CD4-positive, alpha-beta memory T cell (primary cell): Measurements from ENCODE around the gene CELF4. TPM values are rescaled to one million over a fixed set of nuclear protein-coding genes. Genes with fewer than 3 reads are reported as not detected.
A peak's percentile ranks its signal among the peaks of the same experiment; 100 is the strongest.

Experiments used
- CTCF ChIA-PET: fragments of 350-600 bp; sonication (Branson Sonifier 250); formaldehyde crosslinking; loops from one replicate; lab custom pipeline; 2021; ENCODE audit warnings: inconsistent platforms; ENCODE audit not compliant: partially characterized antibody; lab: Charles Lee
- POLR2A ChIA-PET: fragments of 350-600 bp; sonication (Branson Sonifier 250); formaldehyde crosslinking; loops from one replicate; lab custom pipeline; 2021; ENCODE audit not compliant: partially characterized antibody; lab: Charles Lee
- DNase-seq, 5 donors: peaks; one replicate each; pipeline versions ENCODE4 v3.0.0 to v3.0.0-alpha.2; 2020 to 2022; ENCODE audit warnings: mixed read lengths in 1 of 5
- H3K27ac ChIP-seq: one replicate; pipeline ENCODE4 v1.7.0; 2013; ENCODE audit warnings: low read depth, low read length
- H3K27me3 ChIP-seq: 2 replicates; pipeline ENCODE4 v1.7.0; 2013; ENCODE audit warnings: mild to moderate bottlenecking, low read length, moderate library complexity; ENCODE audit not compliant: insufficient read depth
- H3K36me3 ChIP-seq: 2 replicates; pipeline ENCODE4 v1.7.0; 2013; ENCODE audit warnings: mild to moderate bottlenecking, low read length, moderate library complexity; ENCODE audit not compliant: insufficient read depth
- H3K4me1 ChIP-seq: 2 replicates; pipeline ENCODE4 v1.7.0; 2013; ENCODE audit warnings: mild to moderate bottlenecking, low read length, moderate library complexity; ENCODE audit not compliant: insufficient read depth
- H3K4me3 ChIP-seq, 2 donors: one replicate each; pipeline ENCODE4 v1.7.0; 2013; ENCODE audit warnings: low read length in 2 of 2, mild to moderate bottlenecking in 1 of 2
- H3K9me3 ChIP-seq, 2 donors: one replicate each; pipeline ENCODE4 v1.7.0; 2013; ENCODE audit warnings: low read length in 2 of 2, control low read depth in 1 of 2; ENCODE audit not compliant: control insufficient read depth in 1 of 2
- H3K27ac Mint-ChIP-seq, 7 donors: one replicate each; pipeline ENCODE4 v1.8.0; 2020 to 2021; ENCODE audit warnings: mixed read lengths in 7 of 7, mild to moderate bottlenecking in 6 of 7, inconsistent platforms in 3 of 7, moderate library complexity in 3 of 7
- H3K27me3 Mint-ChIP-seq, 2 donors: one replicate each; pipeline ENCODE4 v1.8.0; 2020 to 2021; ENCODE audit warnings: mixed read lengths in 2 of 2
- H3K36me3 Mint-ChIP-seq, 2 donors: one replicate each; pipeline ENCODE4 v1.8.0; 2020 to 2021; ENCODE audit warnings: mixed read lengths in 2 of 2, inconsistent platforms in 1 of 2, mild to moderate bottlenecking in 1 of 2
- H3K4me1 Mint-ChIP-seq, 4 donors: one replicate each; pipeline ENCODE4 v1.8.0; 2020 to 2021; ENCODE audit warnings: mixed read lengths in 4 of 4, mild to moderate bottlenecking in 1 of 4
- H3K4me3 Mint-ChIP-seq, 8 donors: one replicate each; pipeline ENCODE4 v1.8.0; 2020 to 2021; ENCODE audit warnings: mixed read lengths in 8 of 8, mild to moderate bottlenecking in 7 of 8, moderate library complexity in 6 of 8, inconsistent platforms in 3 of 8
- H3K9me3 Mint-ChIP-seq, 8 donors: one replicate each; pipeline ENCODE4 v1.8.0; 2020 to 2021; ENCODE audit warnings: mixed read lengths in 8 of 8, mild to moderate bottlenecking in 5 of 8, inconsistent platforms in 3 of 8, moderate library complexity in 1 of 8
- intact Hi-C: fragments of 100-400 bp; cut with micrococcal nuclease; formaldehyde crosslinking; loops from one replicate; pipeline ENCODE4 v1.15.1; 2023
- polyA plus RNA-seq, 2 donors: library from polyadenylated mRNA; unstranded; fragments of 300-500 nt; fragmentation: Illumina TruSeq; gene quantifications; one replicate each; pipeline ENCODE4 v1.2.3, GENCODE V29; 2021
- total RNA-seq, 2 experiments: library from RNA; stranded (reverse); gene quantifications; one replicate each; pipeline ENCODE4 v1.2.3, GENCODE V29; 2021

Gene CELF4
- total and polyA plus RNA-seq, 4 experiments from 2014 or later, result 0.23 TPM; not detected in 3

DNA sequence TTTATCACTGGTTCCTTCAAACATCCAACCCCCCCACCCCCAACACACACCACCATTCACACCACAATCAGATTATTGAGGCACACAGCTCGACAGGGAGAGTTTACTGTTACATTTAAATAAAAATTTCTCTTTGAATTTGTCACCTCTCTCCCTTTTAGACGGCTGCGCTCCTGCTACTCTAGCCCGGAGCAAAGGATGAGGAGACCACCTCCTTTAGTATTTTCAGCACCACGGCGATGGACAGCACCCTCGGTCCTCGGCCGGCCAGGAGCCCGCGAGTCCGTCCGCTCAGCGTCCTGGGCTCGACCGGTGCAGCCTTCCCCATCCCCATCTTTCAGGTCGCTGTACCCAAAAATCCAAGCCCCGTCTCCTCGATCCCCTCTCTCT is 892 bp downstream of the CELF4 start:
- Mint-ChIP-seq H3K27me3 (peaks cover 40 to 42% of the 10 kb centered on the region in 2 donors), H3K4me3 (peak overlapping the region in 5 of 8 donors; percentile 25 to 62 (median 36)), H3K4me1 (peaks cover 8 to 23% (median 10%) of the 10 kb centered on the region in 4 donors), H3K9me3 (peaks cover 0 to 13% (median 3%) of the 10 kb centered on the region in 8 donors), H3K27ac (no peak overlapping the region), H3K36me3 (no peaks in the 10 kb centered on the region)
- no peak overlapping the region for H3K27ac ChIP-seq
- POLR2A ChIA-PET, result no interaction called here
- H3K4me1 ChIP-seq, result peaks cover 6% of the 10 kb centered on the region
- no peak for DNase-seq
- no peaks in the 10 kb centered on the region for H3K36me3 ChIP-seq
- peaks cover 10% of the 10 kb centered on the region for H3K27me3 ChIP-seq
- no peak overlapping the region for H3K4me3 ChIP-seq
- H3K9me3 ChIP-seq, result no peaks in the 10 kb centered on the region
- CTCF ChIA-PET, result no interaction called here
- intact Hi-C loops, result no loop called here

DNA sequence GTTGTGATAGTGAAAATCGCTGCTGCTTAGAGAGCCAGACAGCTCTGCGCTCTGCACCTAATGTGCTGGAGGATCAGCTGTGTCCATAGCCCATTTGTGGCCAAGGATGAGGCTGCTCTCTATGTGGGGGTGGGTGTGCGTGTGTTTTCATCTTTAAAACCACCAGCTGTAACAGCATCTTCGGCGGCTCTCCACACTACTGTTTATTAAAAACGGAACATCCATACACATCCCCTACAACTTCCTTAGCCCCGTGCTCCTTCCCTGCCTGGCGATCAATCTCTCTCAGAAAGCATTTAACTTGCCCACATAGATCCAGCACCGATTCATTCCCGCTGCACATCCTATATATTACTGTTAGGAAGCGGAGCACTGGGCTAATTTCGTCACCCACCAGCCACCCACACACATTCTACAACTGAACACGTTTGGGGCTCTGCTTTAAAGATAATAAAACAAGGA is 1.6 kb downstream of the CELF4 start:
- Histone ChIP-seq H3K27ac (no peak overlapping the region), H3K4me1 (peaks cover 6% of the 10 kb centered on the region), H3K27me3 (peaks cover 7% of the 10 kb centered on the region), H3K36me3 (no peaks in the 10 kb centered on the region), H3K4me3 (no peak overlapping the region), H3K9me3 (no peaks in the 10 kb centered on the region)
- ChIA-PET CTCF (no interaction called here), POLR2A (no interaction called here)
- peaks cover 0 to 13% (median 3%) of the 10 kb centered on the region in 8 donors for H3K9me3 Mint-ChIP-seq
- DNase-seq, result no peak
- peaks cover 36 to 40% of the 10 kb centered on the region in 2 donors for H3K27me3 Mint-ChIP-seq
- intact Hi-C loops, result no loop called here
- H3K4me1 Mint-ChIP-seq, result peaks cover 8 to 21% (median 10%) of the 10 kb centered on the region in 4 donors
- H3K36me3 Mint-ChIP-seq, result no peaks in the 10 kb centered on the region
- no peak overlapping the region for H3K27ac Mint-ChIP-seq
- H3K4me3 Mint-ChIP-seq, result peak overlapping the region in 1 of 8 donors; percentile 62

DNA sequence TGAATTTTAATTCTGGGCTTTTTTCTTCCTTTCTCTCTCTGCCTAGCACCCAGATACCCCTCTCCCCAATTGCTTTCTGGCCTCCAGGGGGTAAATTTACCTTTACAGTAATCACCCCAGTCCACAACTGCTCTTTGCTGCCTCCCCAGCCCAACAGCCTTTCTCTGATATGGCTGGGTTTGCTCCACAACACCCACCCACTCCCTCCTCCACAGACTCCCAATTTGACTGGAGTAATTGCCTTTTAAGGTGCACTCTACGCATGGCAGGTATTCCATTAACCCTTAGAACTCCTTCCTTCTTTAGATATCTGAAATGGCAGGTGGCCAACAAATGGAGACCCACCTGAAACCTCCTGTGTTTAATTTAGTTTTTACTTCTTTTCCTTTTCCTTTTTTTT is 3.6 kb downstream of the CELF4 start:
- peaks cover 23 to 28% of the 10 kb centered on the region in 2 donors for H3K27me3 Mint-ChIP-seq
- ChIA-PET POLR2A (no interaction called here), CTCF (no interaction called here)
- Histone ChIP-seq H3K4me1 (no peaks in the 10 kb centered on the region), H3K27me3 (no peaks in the 10 kb centered on the region), H3K9me3 (no peaks in the 10 kb centered on the region), H3K27ac (no peak overlapping the region), H3K36me3 (no peaks in the 10 kb centered on the region), H3K4me3 (no peak overlapping the region)
- no peak for DNase-seq
- peaks cover 0 to 10% (median 3%) of the 10 kb centered on the region in 8 donors for H3K9me3 Mint-ChIP-seq
- no peak overlapping the region for H3K27ac Mint-ChIP-seq
- no peak overlapping the region for H3K4me3 Mint-ChIP-seq
- intact Hi-C loops, result no loop called here
- H3K36me3 Mint-ChIP-seq, result no peaks in the 10 kb centered on the region
- peaks cover 0 to 9% (median 3%) of the 10 kb centered on the region in 4 donors for H3K4me1 Mint-ChIP-seq

DNA sequence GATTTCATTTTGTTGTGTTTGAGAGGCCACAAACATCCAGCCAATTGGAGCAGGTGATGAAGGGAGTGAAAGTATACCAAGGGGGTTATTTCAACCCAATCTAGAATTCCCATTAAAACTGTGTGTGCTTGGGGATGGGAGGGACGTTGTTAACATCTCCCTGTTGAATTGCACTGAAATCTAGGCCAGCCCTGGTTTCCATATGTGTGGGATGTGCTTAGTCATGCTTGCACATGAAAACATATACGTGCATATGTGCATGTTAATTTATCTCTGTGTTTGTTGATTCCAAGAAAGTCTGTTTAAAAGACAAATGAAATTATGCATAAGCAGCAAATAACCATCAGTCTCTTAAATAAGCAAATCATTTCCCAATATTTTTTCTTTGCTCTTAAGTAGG is 5.6 kb downstream of the CELF4 start:
- intact Hi-C loops, result no loop called here
- Histone ChIP-seq H3K4me1 (no peaks in the 10 kb centered on the region), H3K27me3 (no peaks in the 10 kb centered on the region), H3K9me3 (no peaks in the 10 kb centered on the region), H3K4me3 (no peak overlapping the region), H3K36me3 (no peaks in the 10 kb centered on the region), H3K27ac (no peak overlapping the region)
- Mint-ChIP-seq H3K4me1 (no peaks in the 10 kb centered on the region), H3K9me3 (peaks cover 0 to 10% (median 0%) of the 10 kb centered on the region in 8 donors), H3K4me3 (no peak overlapping the region), H3K27ac (no peak overlapping the region), H3K27me3 (peaks cover 14 to 19% of the 10 kb centered on the region in 2 donors), H3K36me3 (no peaks in the 10 kb centered on the region)
- ChIA-PET POLR2A (no interaction called here), CTCF (no interaction called here)
- no peak for DNase-seq

DNA sequence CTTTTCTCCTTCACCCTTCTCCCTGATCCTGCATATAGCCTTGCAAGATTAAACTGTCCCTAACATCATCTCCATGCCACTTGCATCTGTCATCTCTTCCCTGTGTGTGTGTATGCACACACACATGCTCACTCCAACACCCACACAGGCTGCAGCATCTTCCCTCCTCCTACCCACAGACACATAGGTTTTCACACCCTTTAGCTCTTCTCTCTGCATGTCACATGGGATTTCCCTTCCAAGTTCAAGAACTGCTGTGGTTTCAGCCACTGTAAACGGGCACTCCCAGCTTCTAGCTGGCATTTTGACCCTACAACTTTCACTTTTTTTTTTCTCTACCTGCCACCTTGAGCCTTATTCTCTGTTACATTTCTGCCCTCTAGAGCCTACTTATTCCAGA is 6.4 kb downstream of the CELF4 start:
- no peaks in the 10 kb centered on the region for H3K9me3 ChIP-seq
- H3K36me3 ChIP-seq, result no peaks in the 10 kb centered on the region
- Mint-ChIP-seq H3K4me1 (no peaks in the 10 kb centered on the region), H3K36me3 (no peaks in the 10 kb centered on the region), H3K4me3 (no peak overlapping the region), H3K9me3 (peaks cover 0 to 9% (median 0%) of the 10 kb centered on the region in 8 donors), H3K27ac (no peak overlapping the region), H3K27me3 (peaks cover 10 to 12% of the 10 kb centered on the region in 2 donors)
- H3K4me3 ChIP-seq, result no peak overlapping the region
- ChIA-PET POLR2A (no interaction called here), CTCF (no interaction called here)
- no peaks in the 10 kb centered on the region for H3K4me1 ChIP-seq
- DNase-seq, result no peak
- H3K27me3 ChIP-seq, result no peaks in the 10 kb centered on the region
- intact Hi-C loops, result no loop called here
- no peak overlapping the region for H3K27ac ChIP-seq

DNA sequence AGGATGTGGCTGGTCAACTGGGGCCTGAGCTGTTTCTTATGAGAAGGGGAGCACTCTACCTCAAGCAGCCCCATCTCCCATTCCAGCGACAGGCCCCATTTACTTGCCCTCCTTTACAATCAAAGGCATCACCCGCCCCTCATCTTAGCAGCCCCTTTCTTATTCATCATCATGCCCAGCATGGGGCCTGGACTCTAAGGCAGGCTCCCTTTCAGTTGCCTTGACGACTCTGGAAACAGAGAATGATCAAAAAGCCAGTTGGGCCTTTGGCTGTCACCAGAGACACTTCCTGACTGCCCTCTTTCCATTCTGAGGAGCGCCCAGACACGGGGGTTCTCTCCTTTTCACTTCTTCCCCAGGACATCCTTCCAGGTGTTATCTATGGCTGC is 11.2 kb downstream of the CELF4 start:
- Mint-ChIP-seq H3K4me1 (no peaks in the 10 kb centered on the region), H3K36me3 (no peaks in the 10 kb centered on the region), H3K27ac (no peak overlapping the region), H3K27me3 (peaks cover 3 to 6% of the 10 kb centered on the region in 2 donors), H3K9me3 (peaks cover 0 to 4% (median 0%) of the 10 kb centered on the region in 8 donors), H3K4me3 (no peak overlapping the region)
- no peak overlapping the region for H3K27ac ChIP-seq
- ChIA-PET CTCF (no interaction called here), POLR2A (no interaction called here)
- no peaks in the 10 kb centered on the region for H3K27me3 ChIP-seq
- intact Hi-C loops, result no loop called here
- H3K9me3 ChIP-seq, result no peaks in the 10 kb centered on the region
- no peaks in the 10 kb centered on the region for H3K36me3 ChIP-seq
- H3K4me3 ChIP-seq, result no peak overlapping the region
- H3K4me1 ChIP-seq, result no peaks in the 10 kb centered on the region
- DNase-seq, result no peak

DNA sequence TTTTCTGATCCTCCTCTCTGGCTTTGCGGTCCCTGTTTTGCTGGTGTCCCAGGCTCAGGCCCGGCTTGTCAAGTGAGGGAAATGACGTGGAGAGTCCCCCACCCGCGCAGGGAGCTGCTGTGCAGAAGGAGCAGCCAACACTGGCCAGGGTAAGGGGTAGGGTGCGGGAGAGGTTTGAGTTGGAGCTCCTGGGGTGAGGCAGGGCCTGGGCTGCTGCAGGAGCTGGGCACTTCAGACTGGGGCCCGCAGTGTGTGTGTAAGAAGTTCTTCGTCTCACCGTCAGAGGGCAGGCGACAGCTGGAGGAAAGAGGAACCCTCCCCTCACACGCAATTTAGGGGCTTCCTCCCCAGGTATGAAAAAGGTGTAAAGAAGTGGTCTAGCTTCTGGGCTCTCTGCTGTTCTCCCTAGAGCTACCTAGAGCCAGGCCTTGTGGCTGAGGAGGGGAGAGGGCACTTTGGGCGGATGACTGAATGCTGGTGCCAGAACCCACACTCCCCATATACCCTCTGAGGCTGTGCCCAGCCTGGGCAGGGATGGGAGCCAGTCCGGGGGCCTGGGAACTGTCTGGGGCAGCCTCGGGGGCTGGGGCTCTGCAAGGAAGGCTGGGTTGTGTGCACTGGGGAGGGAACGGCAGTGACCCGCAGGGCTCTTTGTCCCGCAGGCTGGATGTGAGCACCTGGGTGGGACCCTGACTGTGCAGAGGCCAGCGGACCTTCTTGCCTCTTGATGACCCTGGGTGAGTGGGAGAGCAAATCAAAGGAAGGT is 11.8 kb downstream of the CELF4 start:
- Histone ChIP-seq H3K9me3 (no peaks in the 10 kb centered on the region), H3K36me3 (no peaks in the 10 kb centered on the region), H3K27ac (no peak overlapping the region), H3K4me3 (no peak overlapping the region), H3K27me3 (no peaks in the 10 kb centered on the region), H3K4me1 (no peaks in the 10 kb centered on the region)
- intact Hi-C loops, result no loop called here
- Mint-ChIP-seq H3K4me1 (no peaks in the 10 kb centered on the region), H3K36me3 (no peaks in the 10 kb centered on the region), H3K27me3 (peaks cover 0 to 1% of the 10 kb centered on the region in 2 donors), H3K4me3 (no peak overlapping the region), H3K9me3 (peaks cover 0 to 4% (median 0%) of the 10 kb centered on the region in 8 donors), H3K27ac (no peak overlapping the region)
- POLR2A ChIA-PET, result no interaction called here
- no peak for DNase-seq
- CTCF ChIA-PET, result no interaction called here
